Smooth muscle cell (in vitro differentiated cells): Measurements from ENCODE around the gene EGR4. TPM values are rescaled to one million over a fixed set of nuclear protein-coding genes. Genes with fewer than 3 reads are reported as not detected.

Source experiments
- DNase-seq: peaks from one replicate; lab custom pipeline; 2025; ENCODE audit not compliant: unreplicated experiment; lab: John Stamatoyannopoulos, UW
- H2AFZ ChIP-seq: fragments of 200-600 bp; sonication (generic); 2 replicates; pipeline ENCODE4 v1.6.0; 2016; ENCODE audit warnings: antibody characterized with exemption, low read depth, mild to moderate bottlenecking
- H3F3A ChIP-seq: fragments of 200-600 bp; sonication (generic); 2 replicates; pipeline ENCODE4 v1.6.0; 2017; ENCODE audit warnings: antibody characterized with exemption, low read depth
- H3K27ac ChIP-seq: fragments of 200-600 bp; sonication (generic); 2 replicates; pipeline ENCODE4 v1.5.1; 2016; ENCODE audit warnings: low read depth, mild to moderate bottlenecking
- H3K27me3 ChIP-seq: fragments of 200-600 bp; sonication (generic); 2 replicates; pipeline ENCODE4 v1.6.1; 2016; ENCODE audit warnings: low read depth, mild to moderate bottlenecking
- H3K36me3 ChIP-seq: fragments of 200-600 bp; sonication (generic); 2 replicates; pipeline ENCODE4 v1.5.1; 2016; ENCODE audit warnings: low read depth
- H3K4me1 ChIP-seq: fragments of 200-600 bp; sonication (generic); 2 replicates; pipeline ENCODE4 v1.5.1; 2016; ENCODE audit warnings: low read depth
- H3K4me2 ChIP-seq: fragments of 200-600 bp; sonication (generic); 2 replicates; pipeline ENCODE4 v1.6.0; 2016; ENCODE audit warnings: mild to moderate bottlenecking
- H3K4me3 ChIP-seq: fragments of 200-600 bp; sonication (generic); 2 replicates; pipeline ENCODE4 v1.5.1; 2016; ENCODE audit warnings: mild to moderate bottlenecking
- H3K79me2 ChIP-seq: fragments of 200-600 bp; sonication (generic); 2 replicates; pipeline ENCODE4 v1.6.0; 2016; ENCODE audit warnings: low read depth, mild to moderate bottlenecking
- H3K9ac ChIP-seq: fragments of 200-600 bp; sonication (generic); 2 replicates; pipeline ENCODE4 v1.6.0; 2016; ENCODE audit warnings: low read depth
- H3K9me3 ChIP-seq: fragments of 200-600 bp; sonication (generic); replicated peaks from 2 replicates; pipeline ENCODE4 v1.5.1; 2016; ENCODE audit warnings: low read depth
- H4K20me1 ChIP-seq: fragments of 200-600 bp; sonication (generic); 2 replicates; pipeline ENCODE4 v1.6.0; 2016; ENCODE audit warnings: low read depth
- CTCF ChIP-seq: fragments of 200-600 bp; sonication (generic); IDR thresholded peaks from 2 replicates; pipeline ENCODE4 v1.5.1; 2017; ENCODE audit warnings: borderline replicate concordance, mild to moderate bottlenecking, antibody characterized with exemption; ENCODE audit not compliant: insufficient read depth, poor library complexity, severe bottlenecking
- WGBS: methylation state at CpG from one replicate; pipeline ENCODE4 v1.1.7; 2016; ENCODE audit warnings: low lambda C conversion rate; 5-methylcytosine and 5-hydroxymethylcytosine counted together
- polyA plus RNA-seq: library from polyadenylated mRNA; unstranded; fragments of >200 nt; fragmentation: Nextera tagmentation; extraction: Ambion mirVana; gene quantifications from 2 replicates; pipeline ENCODE4 v1.2.1, GENCODE V29; 2016
- small RNA-seq: library from RNA; depleted of rRNA; stranded (forward); fragments of <200 nt; gene quantifications from one replicate; pipeline ENCODE3, GENCODE V24; 2014
- total RNA-seq: library from RNA; depleted of rRNA; stranded (reverse); fragments of >200 nt; gene quantifications from 2 replicates; pipeline ENCODE4 v1.2.3, GENCODE V29; 2014

The EGR4 gene
- total and polyA plus RNA-seq, 2 experiments from 2014 or later = 0.99 to 7.2 TPM

- Histone ChIP-seq H3K27me3 (no peaks in the 10 kb centered on the region), H2AFZ (no peak overlapping the region), H3K79me2 (peaks cover 12% of the 10 kb centered on the region), H3K27ac (no peak overlapping the region), H4K20me1 (peaks cover 83% of the 10 kb centered on the region), H3K4me2 (no peak overlapping the region), H3K9me3 (no peaks in the 10 kb centered on the region), H3F3A (no peaks in the 10 kb centered on the region), H3K9ac (no peak overlapping the region), H3K36me3 (peaks cover 42% of the 10 kb centered on the region), H3K4me3 (no peak overlapping the region), H3K4me1 (no peaks in the 10 kb centered on the region)
- no peak for TF ChIP-seq CTCF
- DNase-seq = no peak
- WGBS = 96% methylated on average over 3 of the region's 3 CpGs
Measured at GRCh38 chr2:73246850-73247249, 46.5 kb downstream of the EGR4 start.

GRCh38 chr2:73244580-73244979, 48.8 kb downstream of the EGR4 start:
- Histone ChIP-seq H3K9ac (no peak overlapping the region), H3K36me3 (peaks cover 44% of the 10 kb centered on the region), H3K27ac (no peak overlapping the region), H3K9me3 (no peaks in the 10 kb centered on the region), H3K79me2 (peaks cover 35% of the 10 kb centered on the region), H3F3A (no peaks in the 10 kb centered on the region), H2AFZ (no peak overlapping the region), H3K27me3 (no peaks in the 10 kb centered on the region), H3K4me2 (no peak overlapping the region), H3K4me1 (no peaks in the 10 kb centered on the region), H4K20me1 (peaks cover 97% of the 10 kb centered on the region), H3K4me3 (no peak overlapping the region)
- TF ChIP-seq CTCF = no peak
- no peak for DNase-seq
- WGBS = 93% methylated on average over 3 of the region's 3 CpGs

- Histone ChIP-seq H3K4me2 (no peak overlapping the region), H2AFZ (no peak overlapping the region), H3K4me3 (no peak overlapping the region), H3K36me3 (peaks cover 38% of the 10 kb centered on the region), H3K9me3 (no peaks in the 10 kb centered on the region), H3K27ac (no peak overlapping the region), H3K79me2 (peaks cover 40% of the 10 kb centered on the region), H3K4me1 (no peaks in the 10 kb centered on the region), H3K27me3 (no peaks in the 10 kb centered on the region), H3K9ac (no peak overlapping the region), H3F3A (no peaks in the 10 kb centered on the region), H4K20me1 (peaks cover 99% of the 10 kb centered on the region)
- WGBS = 35% methylated on average over 5 of the region's 5 CpGs
- no peak for DNase-seq
- TF ChIP-seq CTCF = no peak
Measured at GRCh38 chr2:73243884-73244570, 49.3 kb downstream of the EGR4 start.

Small RNAs within 50 kb of the gene (small RNA-seq; reads per million reads assigned to genes)
- gene RNU6-111P = not detected

Other genes with a start within 250 kb of the EGR4 start
- gene SFXN5, start 221.8 kb downstream of the EGR4 start, total RNA-seq = 6.9 and 8.8 TPM in 2 replicates
- 8.3 and 19.2 TPM in 2 replicates for gene SFXN5, start 221.8 kb downstream of the EGR4 start, polyA plus RNA-seq
- 23.3 and 24.3 TPM in 2 replicates for gene RAB11FIP5, start 180.6 kb downstream of the EGR4 start, total RNA-seq
- 31.3 and 32.0 TPM in 2 replicates for gene RAB11FIP5, start 180.6 kb downstream of the EGR4 start, polyA plus RNA-seq
- gene NOTO, start 91.0 kb downstream of the EGR4 start, total RNA-seq = not detected in 2 replicates
- 0.11 TPM in 1 of 2 replicates, not detected in the other for gene NOTO, start 91.0 kb downstream of the EGR4 start, polyA plus RNA-seq
- 10.8 and 17.3 TPM in 2 replicates for gene SMYD5, start 79.3 kb downstream of the EGR4 start, total RNA-seq
- 13.9 and 16.5 TPM in 2 replicates for gene SMYD5, start 79.3 kb downstream of the EGR4 start, polyA plus RNA-seq
- 24.0 and 28.3 TPM in 2 replicates for gene PRADC1, start 60.3 kb downstream of the EGR4 start, total RNA-seq
- 47.6 and 51.4 TPM in 2 replicates for gene PRADC1, start 60.3 kb downstream of the EGR4 start, polyA plus RNA-seq
- gene CCT7, start 59.2 kb downstream of the EGR4 start, total RNA-seq = 164 and 197 TPM in 2 replicates
- 212 and 225 TPM in 2 replicates for gene CCT7, start 59.2 kb downstream of the EGR4 start, polyA plus RNA-seq
- 1.2 and 2.4 TPM in 2 replicates for gene FBXO41, start 9.1 kb downstream of the EGR4 start, total RNA-seq
- gene FBXO41, start 9.1 kb downstream of the EGR4 start, polyA plus RNA-seq = 1.00 and 3.0 TPM in 2 replicates
- gene ALMS1, start 92.3 kb upstream of the EGR4 start, total RNA-seq = 19.6 and 19.7 TPM in 2 replicates
- gene ALMS1, start 92.3 kb upstream of the EGR4 start, polyA plus RNA-seq = 2.3 and 3.3 TPM in 2 replicates